NCI-H2196 treated with DMSO at 0.1 percent for 48 hours (cell line): Measurements from ENCODE around the gene SMC6.
A peak's percentile ranks its signal among the peaks of the same experiment; 100 is the strongest.

Experiments
- DNase-seq: peaks from one replicate; lab custom pipeline; 2025; ENCODE audit not compliant: unreplicated experiment; lab: John Stamatoyannopoulos, UW

The SMC6 gene

GRCh38 chr2:17753803-17754663, at the start of gene SMC6, which contains the start of gene GEN1:
SMC6 (minus strand) TSS chr2:17753810; CDS start chr2:17745946, 7,864 bp downstream.
GEN1 (plus strand) TSS chr2:17754138; CDS start chr2:17759944, 5,806 bp downstream.
- peak; percentile 85 for DNase-seq

GRCh38 chr2:17800693-17801458, 47.3 kb upstream of the SMC6 start:
- DNase-seq, result peak; percentile 11

GRCh38 chr2:17800219-17800618, 46.6 kb upstream of the SMC6 start:
- no peak for DNase-seq

- no peak for DNase-seq
Measured at GRCh38 chr2:17799301-17800120, 45.9 kb upstream of the SMC6 start.

GRCh38 chr2:17798338-17798737, 44.7 kb upstream of the SMC6 start:
- peak; percentile 43 for DNase-seq

- no peak for DNase-seq
Measured at GRCh38 chr2:17795309-17795708, 41.7 kb upstream of the SMC6 start.

GRCh38 chr2:17793803-17794354, 40.3 kb upstream of the SMC6 start:
- DNase-seq, result no peak

- DNase-seq, result no peak
Measured at GRCh38 chr2:17793296-17793695, 39.7 kb upstream of the SMC6 start.

- no peak for DNase-seq
Measured at GRCh38 chr2:17792515-17792914, 38.9 kb upstream of the SMC6 start.

- DNase-seq, result no peak
Measured at GRCh38 chr2:17791817-17792130, 38.2 kb upstream of the SMC6 start.

- no peak for DNase-seq
Measured at GRCh38 chr2:17791121-17791816, 37.7 kb upstream of the SMC6 start.

- no peak for DNase-seq
Measured at GRCh38 chr2:17790536-17790935, 36.9 kb upstream of the SMC6 start.

GRCh38 chr2:17788773-17789172, 35.2 kb upstream of the SMC6 start:
- DNase-seq, result no peak

- no peak for DNase-seq
Measured at GRCh38 chr2:17786727-17787126, 33.1 kb upstream of the SMC6 start.

GRCh38 chr2:17781482-17781881, 27.9 kb upstream of the SMC6 start:
- DNase-seq, result no peak

GRCh38 chr2:17780546-17780945, 26.9 kb upstream of the SMC6 start:
- no peak for DNase-seq

GRCh38 chr2:17772532-17772931, 18.9 kb upstream of the SMC6 start:
- no peak for DNase-seq

- DNase-seq, result no peak
Measured at GRCh38 chr2:17771956-17772355, 18.3 kb upstream of the SMC6 start.

- DNase-seq, result no peak
Measured at GRCh38 chr2:17768894-17769293, 15.3 kb upstream of the SMC6 start.

- no peak for DNase-seq
Measured at GRCh38 chr2:17765398-17765797, 11.8 kb upstream of the SMC6 start.
